Right ventricle myocardium inferior (tissue), 1 donor: ENCODE measurements around the gene COL6A3. TPM values are rescaled to one million over a fixed set of nuclear protein-coding genes. Genes with fewer than 3 reads are reported as not detected.

Experiments used
- ATAC-seq: fragments of 200-7000 bp; cut with Tn5 transposase; one replicate; pipeline ENCODE4 v1.9.1; 2020; ENCODE audit warnings: mild to moderate bottlenecking, moderate library complexity
- DNase-seq: peaks from one replicate; pipeline ENCODE4 v3.0.0; 2021; ENCODE audit errors: missing footprints
- intact Hi-C: fragments of 100-400 bp; cut with DNase I; formaldehyde crosslinking; loops from one replicate; pipeline ENCODE4 v1.11.0; 2022
- total RNA-seq: library from RNA; stranded (reverse); fragmentation: NEBNext Ultra II Directional; extraction: Animal tissue kit (Norgen Biotek cat#: 25700); gene quantifications from one replicate; pipeline ENCODE4 v1.2.1, GENCODE V29; 2021
- donor health status: DM: no; HTN: yes; CAD: no; lungs with severe emphysema.

COL6A3 gene
- total RNA-seq, 1 donor from 2014 or later, result 84.5 TPM

DNA sequence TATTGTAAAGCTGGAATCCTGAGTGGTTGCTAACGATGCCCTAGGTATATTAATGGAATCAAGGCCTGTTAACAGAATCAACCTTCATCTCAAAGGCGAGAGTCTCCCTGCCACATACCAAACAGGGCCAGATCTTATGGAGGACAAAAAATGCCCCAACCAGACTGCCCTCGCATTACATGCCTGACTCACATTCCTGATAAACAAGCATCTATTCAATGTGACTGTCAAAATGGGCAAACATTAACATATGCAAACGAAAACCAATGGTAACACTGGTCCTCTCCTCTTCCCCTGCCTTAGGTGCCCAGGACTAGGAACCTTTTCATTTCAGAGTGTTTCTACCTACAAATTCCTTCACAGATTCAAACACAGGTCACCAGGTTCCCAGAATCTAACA, 83.4 kb downstream of the COL6A3 start:
- intact Hi-C loops, result no loop called here
- ATAC-seq, result no peak
- DNase-seq, result no peak

DNA sequence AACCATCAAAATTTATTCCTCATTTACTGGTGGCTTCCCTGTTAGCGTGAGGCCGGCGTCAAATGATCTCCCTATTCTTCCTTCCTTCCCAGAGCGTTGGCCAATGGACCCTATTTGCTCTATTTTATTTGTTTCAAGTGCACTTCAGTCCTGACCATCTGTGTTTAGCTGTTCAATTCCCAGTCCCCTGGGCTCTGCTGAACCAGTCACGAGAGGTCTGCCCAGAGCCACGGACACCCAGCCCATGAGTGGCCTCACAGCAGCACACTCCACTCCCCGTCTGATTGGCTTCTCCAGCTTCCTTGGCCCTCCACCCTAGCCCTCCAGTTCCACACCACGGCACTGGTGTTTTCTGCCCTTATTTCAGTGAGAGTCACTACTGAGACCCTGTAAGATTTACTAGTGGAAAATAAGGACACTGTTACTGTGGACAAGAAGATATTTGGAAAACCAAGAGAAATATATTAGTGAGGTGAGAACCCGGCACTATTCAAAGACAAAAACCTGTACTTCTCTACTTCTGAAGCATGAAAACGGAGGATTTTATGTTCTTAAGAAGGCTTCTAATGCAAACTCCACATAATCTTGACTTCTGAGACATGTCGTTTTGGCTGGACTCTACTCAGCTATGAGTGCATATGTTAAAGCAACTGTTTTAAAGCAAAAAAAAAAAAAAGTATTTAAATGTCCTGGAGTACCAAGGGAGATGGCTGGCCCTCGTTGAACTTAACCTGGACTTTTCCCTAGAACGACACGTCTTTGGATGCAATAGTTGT, 86.6 kb downstream of the COL6A3 start:
- intact Hi-C loops, result no loop called here
- ATAC-seq (peak; percentile 77), DNase-seq (peak; percentile 83)

DNA sequence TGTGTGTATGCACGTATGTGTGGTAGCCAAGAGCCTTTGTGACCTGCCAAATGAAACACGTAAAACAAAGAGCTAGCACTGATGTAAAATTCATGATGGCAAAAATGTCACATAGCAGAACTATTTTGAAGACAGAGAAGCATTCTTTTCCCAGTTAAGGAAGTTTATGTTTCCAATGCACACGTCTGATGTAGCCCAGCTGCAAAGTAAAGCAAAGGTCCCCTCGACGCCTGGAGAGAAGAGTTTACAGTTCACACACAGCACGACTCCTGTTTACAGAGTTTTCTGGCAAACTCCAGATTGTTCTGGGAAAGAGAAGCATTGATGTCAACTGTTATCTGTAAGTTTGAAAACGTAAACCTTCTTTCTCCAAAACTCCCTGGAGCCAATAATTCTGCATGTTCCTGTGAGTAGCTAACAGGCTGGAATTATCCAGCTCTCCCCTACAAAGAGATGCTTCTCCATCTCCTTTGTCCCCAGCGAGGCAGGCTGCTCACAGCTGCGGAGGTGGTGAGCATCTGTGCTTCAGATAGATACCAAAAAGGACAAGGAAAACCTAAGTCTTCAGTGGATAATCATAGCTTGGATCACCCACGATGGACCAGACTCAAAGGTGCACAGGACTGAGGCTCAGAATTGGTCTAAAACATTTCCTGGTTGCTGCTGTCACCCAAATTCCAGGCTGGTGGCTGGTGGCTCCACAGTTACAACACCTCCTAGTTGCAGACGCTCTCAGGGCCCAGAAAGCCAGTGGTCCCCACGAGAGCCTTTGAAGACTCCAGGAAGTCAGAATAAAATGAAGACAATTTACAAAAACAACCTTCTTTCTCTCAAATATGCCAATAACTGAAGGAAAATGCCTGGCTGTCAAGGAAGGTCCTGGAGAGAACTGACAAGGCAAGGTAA, 87.4 kb downstream of the COL6A3 start:
- ATAC-seq, result peak; percentile 61
- no peak for DNase-seq
- intact Hi-C loops, result no loop called here

DNA sequence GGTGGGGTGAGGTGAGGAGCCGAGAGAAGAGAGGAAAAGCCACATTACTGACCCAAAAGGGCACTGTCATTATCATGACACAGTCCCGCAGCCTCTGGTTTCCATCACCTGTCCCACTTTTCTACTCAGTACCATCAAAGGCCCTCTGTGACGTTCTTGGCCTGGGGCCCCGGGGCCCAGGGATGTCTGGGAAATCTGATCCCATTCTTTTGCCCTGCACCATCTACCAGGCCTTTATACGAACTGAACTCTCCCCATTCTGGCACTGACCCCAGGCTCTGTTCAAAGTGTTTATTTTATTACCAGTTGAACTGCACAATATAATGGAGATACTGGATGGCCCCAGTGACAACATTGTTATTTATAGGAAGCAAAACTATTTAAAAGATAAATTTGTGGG, 89.1 kb downstream of the COL6A3 start:
- no peak for ATAC-seq
- intact Hi-C loops, result no loop called here
- no peak for DNase-seq

DNA sequence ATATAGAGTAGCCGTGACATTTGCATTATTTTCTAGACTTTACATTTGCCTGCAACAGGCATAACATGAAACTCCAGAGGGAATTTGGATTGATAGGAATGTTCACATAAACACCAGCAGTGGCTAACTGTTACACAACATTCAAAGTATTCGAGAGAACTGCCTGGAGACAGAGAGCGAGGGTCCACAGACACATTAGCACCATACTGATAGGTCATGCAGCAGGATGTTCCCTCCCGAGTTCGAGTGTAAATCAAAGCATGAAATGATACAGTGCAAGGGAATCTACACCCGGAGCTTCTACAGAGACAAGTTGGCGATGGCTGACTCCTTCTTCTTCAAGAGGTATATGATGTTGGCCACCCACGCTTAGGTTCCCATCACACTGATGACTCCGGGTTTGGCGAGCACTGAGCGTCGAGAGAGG, 89.5 kb downstream of the COL6A3 start:
- intact Hi-C loops, result no loop called here
- no peak for ATAC-seq
- DNase-seq, result no peak

DNA sequence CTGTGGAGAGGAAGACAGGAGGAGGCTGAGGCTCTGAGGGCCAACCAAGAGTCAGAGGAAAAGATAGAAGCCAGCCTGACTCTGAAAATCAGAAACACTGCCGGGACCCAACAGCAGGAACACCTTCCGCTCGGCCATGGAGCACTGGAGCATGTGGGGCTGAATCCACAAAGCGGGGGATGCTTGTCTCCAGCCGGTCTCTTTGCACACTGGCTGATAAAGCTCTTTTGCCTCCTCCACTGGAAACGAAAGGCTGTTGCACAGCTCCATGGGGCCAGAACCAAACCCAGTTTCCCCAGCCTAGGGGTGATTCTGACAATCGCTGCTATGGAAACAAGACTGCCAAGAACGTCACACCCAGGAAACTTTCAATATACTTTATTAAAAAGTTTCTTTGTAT, 90.3 kb downstream of the COL6A3 start:
- intact Hi-C loops, result loop anchor here (2.0 kb wide), 1 partner anchor 157 kb away; no protein-coding TSS in a partner anchor
- ATAC-seq (no peak), DNase-seq (no peak)

DNA sequence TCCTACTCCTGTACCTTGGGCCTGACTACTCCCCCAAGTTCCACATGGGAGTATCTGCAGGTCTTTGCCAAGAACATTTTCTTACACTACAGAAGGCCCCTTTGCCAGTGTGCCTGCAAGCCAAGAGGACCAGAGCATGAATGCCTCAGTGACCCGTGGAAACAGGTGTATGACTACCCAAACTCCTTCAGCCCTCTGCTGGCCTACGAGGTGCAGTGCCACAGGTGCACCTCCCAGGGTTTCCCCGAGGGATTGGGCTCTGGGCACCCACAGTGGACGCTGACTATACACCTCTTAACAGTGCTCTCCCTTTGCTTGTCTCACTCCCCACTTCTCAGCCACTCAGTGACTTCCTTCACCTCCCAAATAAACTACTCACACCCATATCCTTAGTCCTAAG, 91.4 kb downstream of the COL6A3 start:
- no peak for DNase-seq
- ATAC-seq, result no peak
- intact Hi-C loops, result loop anchor here (2.0 kb wide), 1 partner anchor 156 kb away; no protein-coding TSS in a partner anchor

DNA sequence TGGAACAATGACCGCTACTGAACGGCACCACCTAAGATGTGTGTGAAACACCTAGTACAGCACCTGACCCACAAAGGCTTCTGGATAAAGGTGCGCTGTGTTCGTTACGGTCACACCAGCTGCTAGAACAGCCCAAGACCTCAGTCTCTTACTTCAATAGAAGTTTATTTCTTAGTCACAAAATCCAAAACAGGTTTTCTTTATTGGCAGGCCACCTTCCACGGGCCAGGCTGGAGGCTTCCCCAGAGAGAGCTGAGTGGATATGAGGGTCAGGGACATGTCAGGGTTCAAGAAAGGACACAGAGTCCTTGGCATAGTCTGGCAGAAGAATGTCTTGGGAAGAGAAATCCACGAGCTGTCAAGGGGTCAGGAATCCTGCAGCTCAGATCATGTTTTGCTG, 92.2 kb downstream of the COL6A3 start:
- ATAC-seq, result peak; percentile 30
- DNase-seq, result no peak
- intact Hi-C loops, result loop anchor here (2.0 kb wide), 1 partner anchor 155 kb away; no protein-coding TSS in a partner anchor

DNA sequence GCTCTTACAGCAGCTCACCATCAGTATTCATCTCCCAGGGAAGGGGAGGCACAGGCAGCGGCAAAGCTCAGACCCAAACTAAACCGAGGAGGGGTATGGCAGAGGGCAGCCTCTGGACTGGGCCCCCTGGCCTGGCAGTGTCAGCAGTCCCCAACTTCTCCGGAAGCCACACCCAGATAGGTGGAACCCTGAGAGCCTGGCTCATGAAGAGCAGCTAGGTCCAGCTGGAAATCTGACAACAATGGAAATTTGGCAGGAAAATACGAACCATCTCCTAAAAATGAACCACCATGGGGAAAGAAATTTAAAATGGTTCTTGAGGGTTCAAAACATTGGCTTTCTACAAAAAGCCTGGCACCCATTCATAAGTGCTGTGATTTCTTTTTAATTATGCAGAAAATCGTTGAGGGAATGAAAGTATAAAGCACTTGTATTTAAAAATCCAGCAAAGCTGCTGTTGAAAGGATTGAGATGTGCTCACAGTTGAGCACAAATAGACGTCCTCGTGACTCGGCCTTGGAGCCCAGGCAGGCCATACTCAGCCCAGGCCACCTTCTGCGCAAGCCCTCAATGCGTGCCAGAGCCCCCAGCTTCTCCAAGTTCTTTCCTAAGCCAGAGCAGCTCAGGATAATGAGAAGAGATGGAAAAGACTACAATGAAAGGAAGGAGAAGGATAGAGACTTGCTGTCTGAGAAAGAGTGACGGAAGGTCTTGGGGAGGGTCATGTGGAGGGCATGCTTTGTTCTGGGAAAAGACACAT, 93.0 kb downstream of the COL6A3 start:
- DNase-seq (peak; percentile 81), ATAC-seq (peak; percentile 88)
- intact Hi-C loops, result no loop called here

DNA sequence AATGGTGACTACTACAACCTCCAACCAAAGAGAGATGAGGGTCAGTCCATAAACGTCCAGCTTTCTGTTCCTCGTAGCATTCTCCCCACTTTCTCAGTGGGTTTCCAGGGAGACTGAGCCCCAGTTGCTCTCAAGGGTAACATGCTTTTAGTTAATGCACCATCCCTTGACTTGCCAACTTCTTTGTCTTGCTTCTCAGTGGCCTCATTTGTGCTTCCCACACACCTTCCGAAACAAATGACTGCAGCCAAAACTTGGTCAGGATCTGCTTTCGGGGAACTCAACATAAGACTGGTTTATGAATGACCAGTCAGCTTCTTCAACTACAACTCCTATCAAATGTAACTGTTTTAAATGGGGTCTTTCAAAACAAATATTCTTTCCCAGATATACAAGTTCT, 94.1 kb downstream of the COL6A3 start:
- ATAC-seq, result no peak
- intact Hi-C loops, result loop anchor here (5.0 kb wide), 1 partner anchor 113 kb away; no protein-coding TSS in a partner anchor
- no peak for DNase-seq

DNA sequence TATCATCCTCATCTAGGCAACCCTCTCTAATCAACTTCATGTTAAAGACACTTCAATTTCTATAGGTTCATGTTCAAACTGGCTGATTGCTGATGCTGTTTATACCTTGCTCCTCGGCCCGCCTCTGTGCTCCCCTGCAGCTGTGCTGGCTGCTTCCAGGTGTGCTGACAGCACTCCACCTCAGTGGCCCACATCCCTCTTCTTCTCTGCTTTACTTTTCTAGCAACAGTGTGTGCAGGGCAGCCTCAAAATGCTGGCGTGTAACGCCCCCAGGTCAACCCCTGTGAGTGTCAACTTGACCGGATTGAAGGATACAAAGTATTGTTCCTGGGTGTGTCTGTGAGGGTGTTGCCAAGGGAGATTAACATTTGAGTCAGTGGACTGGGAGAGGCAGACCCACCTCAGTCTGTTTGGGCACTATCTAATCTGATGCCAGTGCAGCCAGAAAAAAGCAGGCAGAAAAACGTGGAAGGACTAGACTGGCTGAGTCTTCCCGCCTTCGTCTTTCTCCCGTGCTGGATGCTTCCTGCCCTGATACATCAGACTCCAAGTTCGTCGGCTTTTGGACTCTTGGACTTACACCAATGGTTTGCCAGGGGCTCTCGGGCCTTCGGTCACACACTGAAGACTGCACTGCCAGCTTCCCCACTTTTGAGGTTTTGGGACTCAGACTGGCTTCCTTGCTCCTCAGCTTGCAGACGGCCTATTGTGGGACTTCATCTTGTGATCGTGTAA, 94.7 kb downstream of the COL6A3 start:
- ATAC-seq (no peak), DNase-seq (no peak)
- intact Hi-C loops, result loop anchor here (5.0 kb wide), 1 partner anchor 112 kb away; no protein-coding TSS in a partner anchor

DNA sequence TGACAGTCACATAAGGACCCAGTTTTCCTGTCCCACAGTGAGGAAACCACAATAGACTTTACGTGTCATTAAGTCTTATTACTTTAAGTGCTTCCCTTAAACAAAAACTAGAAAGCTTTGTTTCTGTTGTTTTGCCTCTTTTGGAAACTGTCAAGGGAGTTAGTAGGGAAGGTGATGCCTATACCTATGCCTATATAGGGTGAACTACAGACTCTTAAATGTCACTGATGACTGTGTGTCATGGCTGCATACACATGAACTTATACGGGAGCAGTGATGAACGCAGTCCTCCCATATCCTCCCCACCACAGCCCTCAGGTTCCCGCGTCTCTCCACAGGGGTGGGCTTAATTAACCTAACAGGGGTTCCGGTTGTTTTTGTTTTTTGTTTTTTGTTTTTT, 97.6 kb downstream of the COL6A3 start:
- intact Hi-C loops, result loop anchor here (5.0 kb wide), 1 partner anchor 109 kb away; no protein-coding TSS in a partner anchor
- ATAC-seq (no peak), DNase-seq (no peak)

DNA sequence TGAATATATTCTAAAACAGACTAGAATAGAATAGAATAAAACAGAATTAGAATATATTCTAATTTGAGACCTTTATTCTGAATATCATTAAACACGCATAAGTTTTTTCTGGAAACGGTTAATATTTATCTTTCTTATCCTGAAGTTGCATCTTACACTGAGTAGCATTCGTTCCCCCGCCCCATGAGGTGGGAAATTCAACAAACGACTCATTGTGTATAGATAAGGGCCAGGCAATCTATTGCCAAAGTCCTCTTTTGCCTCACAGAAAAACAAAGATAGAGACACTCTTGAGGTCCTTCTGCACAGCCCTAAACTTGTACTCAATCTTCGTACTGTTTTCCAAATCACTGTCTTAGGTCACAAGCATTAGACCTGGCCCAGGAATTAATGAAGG, 98.1 kb downstream of the COL6A3 start:
- intact Hi-C loops, result loop anchor here (1.0 to 5.0 kb wide), 3 partner anchors 25 to 109 kb away; no protein-coding TSS in a partner anchor
- DNase-seq, result no peak
- ATAC-seq, result peak; percentile 62

DNA sequence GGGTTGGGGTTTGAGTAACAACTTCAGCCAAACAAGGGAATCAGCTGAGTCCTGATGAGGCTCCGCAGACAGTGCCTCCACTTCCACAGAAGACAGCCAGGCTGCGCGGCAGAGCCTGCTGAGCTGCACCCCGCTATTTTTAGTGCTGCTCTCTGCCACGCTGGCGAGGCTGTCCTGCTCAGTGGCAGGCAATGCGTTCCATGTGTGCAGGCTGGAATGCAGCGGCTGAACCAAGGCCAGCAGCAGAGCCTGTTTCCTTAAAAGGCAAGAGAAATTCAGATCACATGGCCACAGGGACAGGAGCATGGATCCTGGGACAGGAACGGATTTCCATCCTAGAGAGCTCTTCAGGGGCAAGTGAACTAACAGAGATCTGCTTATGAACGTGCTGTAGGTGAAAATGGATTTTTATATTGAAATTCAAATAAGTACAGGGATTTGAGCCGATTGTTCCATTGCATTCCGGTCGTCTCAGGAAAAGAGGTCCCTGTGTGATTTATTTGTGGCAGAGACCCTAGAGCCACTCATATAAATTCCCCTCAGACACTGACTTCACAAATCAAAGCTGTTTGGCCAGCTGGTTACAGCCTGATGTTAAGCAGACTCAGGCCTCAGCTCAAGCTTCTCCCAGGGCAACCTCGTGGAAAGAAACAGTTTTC, 98.7 kb downstream of the COL6A3 start:
- intact Hi-C loops, result loop anchor here (1.0 to 5.0 kb wide), 3 partner anchors 24 to 108 kb away; no protein-coding TSS in a partner anchor
- peak; percentile 94 for ATAC-seq
- peak; percentile 92 for DNase-seq

DNA sequence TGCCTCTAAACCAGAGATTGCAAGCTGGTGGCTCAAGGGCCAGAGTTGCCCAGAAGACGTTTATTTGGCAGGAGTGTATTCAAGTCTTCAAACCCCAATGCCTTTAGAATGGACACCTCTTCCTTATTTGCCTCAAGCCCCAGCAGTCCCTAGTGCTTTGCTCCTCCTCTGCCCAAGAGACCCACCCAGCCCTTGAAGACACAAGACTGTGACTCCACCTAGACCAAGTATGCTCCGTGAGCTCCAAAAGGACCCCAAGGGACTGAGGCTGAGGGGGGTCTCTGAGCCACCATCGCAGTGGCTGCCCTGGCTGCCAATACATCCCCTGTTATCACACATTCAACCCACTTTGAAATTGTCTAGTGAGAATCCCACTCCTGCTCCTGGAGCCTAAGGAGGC, 99.3 kb downstream of the COL6A3 start:
- intact Hi-C loops, result loop anchor here (1.0 to 5.0 kb wide), 3 partner anchors 24 to 107 kb away; no protein-coding TSS in a partner anchor
- DNase-seq, result no peak
- ATAC-seq, result no peak

DNA sequence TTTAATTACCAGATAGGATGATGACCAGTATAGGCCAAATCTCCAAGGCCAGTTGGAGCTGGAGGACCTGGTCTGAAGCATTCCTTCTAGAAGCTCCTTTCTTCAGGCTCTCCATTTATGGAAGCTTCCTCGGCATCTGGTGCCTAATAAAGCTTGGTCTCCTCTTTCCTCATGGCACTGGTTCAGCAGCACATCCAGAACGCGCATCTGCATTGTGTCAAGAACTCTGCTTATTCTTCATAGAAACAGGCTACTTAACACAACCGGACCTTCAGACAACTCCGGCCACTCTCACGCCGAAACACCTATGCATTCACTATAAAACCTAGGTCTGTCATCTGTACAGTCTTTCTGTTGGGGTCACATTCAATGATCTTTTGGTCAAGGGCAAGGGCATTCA, 99.8 kb downstream of the COL6A3 start:
- ATAC-seq, result no peak
- intact Hi-C loops, result loop anchor here (2.0 kb wide), 1 partner anchor 23 kb away; no protein-coding TSS in a partner anchor
- DNase-seq, result no peak

DNA sequence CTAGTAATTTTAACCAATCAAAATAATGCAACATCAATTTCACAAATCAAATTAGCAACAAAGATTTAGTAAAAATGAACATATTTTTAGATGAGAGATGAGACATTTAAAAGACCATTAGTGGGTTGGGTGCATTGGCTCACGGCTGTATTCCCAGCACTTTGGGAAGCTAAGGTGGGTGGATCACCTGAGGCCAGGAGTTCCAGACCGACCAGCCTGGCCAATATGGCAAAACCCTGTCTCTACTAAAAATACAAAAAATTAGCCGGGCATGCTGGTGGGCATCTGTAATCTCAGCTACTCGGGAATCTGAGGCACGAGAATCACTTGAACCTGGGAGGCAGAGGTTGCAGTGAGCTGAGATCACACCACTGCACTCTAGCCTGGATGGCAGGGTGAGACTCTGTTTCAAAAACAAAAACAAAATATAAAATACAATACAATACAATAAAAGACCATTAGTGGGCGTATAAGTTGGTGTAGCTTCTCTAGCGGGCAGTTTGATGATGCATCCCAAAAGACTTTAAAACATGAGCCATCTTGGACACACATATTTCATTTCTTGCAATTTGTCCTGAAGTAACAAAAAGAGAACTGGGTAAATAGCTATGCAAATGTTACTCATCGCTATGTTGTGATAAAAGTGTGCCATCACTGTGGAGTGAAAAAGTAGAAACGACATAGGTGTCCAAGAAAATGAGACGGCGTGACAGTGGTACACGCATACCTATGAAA, 101.8 kb downstream of the COL6A3 start:
- intact Hi-C loops, result no loop called here
- ATAC-seq, result no peak
- DNase-seq, result no peak
